Smooth muscle cell of the brain vasculature (primary cell): ENCODE results near the gene XAGE2.
"Not testable (repeated sequence)": the region's sequence is repeated elsewhere in the genome, so short reads cannot be mapped to it uniquely, and the experiment has no call there.

Experiments
- DNase-seq: peaks from one replicate; pipeline ENCODE4 v3.0.0-alpha.2; 2012; ENCODE audit warnings: low read depth, low spot score

The XAGE2 gene, protein sequence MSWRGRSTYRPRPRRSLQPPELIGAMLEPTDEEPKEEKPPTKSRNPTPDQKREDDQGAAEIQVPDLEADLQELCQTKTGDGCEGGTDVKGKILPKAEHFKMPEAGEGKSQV

DNA sequence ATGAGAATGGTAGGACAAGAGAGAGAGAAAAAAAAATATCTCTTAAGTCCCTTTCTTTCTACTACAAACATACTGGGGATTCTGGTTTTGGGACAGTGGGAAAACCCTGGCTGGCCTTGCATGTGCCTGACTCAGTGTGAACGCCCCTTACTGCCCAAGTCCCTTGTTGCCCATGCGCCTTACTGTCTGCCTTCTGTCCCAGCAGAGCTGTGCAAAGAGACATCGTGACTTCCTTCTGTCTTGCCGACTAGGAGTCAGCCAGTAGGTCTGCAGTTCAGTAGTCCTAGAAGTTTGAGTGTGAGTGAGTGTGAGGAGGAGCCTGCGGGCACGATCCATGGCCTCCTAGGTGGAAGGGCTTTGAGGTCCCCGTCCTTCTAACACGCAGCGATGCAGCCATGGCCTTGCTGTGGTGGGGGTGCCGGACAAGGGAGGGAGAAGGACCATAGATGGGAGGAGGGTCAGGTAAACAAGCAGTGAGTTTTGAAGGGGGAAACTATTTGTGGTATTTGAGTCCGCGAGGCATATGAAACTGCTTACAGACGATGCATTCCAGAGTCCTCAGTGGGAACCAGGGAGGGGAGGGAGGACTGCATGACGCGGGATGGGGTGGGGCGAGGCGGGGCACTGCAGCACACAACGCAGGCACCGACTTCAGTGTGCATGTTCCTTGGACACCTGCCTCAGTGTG is at the start of gene XAGE2:
Gene XAGE2, plus strand, starts transcription at position 654 of the 688 bp plus-strand sequence. CDS start 994 bp downstream, outside the sequence.
- no peak for DNase-seq

DNA sequence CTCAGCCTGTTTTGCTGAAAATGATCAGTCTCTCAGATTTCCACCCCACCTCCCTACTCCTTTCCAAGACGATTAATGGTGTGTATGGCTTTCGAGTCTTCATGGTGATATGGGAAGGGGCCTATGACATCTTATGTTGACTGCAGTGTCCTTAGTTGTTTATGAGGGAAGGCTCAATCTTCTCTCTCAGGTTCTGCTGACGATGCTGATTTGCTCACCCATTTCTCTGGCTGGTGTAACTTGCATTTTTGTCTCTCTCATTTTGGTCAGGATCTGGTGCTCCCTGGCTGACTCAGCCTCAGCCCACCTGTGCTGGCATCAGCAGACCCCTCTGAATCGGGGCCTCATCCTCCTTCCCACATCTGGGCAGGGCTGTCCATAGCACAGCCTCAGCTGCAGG is 31.4 kb upstream of the XAGE2 start:
- no peak for DNase-seq

DNA sequence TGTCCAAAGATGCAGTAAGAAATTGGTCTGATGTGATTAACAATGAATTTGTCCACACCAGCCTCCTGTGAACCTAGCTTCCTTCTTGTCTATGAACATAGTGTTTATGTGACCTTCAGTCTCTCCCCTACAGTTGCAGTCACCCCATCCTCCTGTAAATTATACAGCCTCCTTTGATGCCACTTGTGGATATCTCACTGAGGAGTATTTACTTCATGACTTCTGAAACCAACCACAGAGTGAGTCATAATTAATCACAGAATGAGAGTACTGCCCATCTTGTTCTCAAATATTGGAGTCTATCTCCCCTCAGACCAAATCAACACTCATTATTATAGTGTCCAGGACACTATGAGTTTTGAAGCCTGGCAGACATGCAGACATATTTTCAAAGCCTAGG is 27.3 kb upstream of the XAGE2 start:
- DNase-seq, result no peak

DNA sequence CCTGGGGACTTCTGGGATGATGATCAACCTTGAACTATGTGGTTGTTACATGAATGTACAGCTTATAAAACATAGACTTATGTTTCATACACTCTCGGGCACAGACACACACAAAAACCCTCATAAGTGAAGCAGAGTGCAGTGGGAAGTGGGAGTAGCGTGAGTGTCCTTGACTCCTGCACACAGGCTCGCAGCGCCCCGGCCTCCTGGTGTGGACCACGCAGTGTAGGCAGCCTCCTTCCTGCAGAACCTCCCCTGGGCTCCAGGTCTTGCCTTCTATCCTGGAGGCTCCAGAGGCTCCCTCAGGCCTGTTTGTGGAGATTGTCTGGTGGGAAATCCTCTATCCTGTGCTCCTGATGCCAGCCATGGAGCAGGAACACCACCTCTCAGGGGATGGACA is 25.7 kb upstream of the XAGE2 start:
- not testable (repeated sequence) for DNase-seq

DNA sequence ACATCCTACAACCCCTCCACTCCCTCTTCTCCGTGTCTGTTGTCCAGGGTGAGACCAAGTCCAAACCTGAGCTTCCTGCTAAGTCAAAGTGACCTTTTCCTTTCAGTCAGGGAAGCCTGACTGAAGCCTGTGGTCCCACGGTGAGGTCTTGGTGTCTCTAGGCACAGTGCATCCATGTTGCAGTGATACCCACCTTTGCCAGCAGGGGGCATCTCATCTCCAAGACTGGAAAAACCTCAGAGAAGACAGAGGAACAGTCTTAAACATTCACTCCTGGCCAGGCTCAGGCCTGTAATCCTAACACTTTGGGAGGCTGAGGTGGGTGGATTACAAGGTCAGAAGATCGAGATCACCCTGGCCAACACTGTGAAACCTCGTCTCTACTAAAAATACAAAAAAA is 23.4 kb upstream of the XAGE2 start:
- not testable (repeated sequence) for DNase-seq

DNA sequence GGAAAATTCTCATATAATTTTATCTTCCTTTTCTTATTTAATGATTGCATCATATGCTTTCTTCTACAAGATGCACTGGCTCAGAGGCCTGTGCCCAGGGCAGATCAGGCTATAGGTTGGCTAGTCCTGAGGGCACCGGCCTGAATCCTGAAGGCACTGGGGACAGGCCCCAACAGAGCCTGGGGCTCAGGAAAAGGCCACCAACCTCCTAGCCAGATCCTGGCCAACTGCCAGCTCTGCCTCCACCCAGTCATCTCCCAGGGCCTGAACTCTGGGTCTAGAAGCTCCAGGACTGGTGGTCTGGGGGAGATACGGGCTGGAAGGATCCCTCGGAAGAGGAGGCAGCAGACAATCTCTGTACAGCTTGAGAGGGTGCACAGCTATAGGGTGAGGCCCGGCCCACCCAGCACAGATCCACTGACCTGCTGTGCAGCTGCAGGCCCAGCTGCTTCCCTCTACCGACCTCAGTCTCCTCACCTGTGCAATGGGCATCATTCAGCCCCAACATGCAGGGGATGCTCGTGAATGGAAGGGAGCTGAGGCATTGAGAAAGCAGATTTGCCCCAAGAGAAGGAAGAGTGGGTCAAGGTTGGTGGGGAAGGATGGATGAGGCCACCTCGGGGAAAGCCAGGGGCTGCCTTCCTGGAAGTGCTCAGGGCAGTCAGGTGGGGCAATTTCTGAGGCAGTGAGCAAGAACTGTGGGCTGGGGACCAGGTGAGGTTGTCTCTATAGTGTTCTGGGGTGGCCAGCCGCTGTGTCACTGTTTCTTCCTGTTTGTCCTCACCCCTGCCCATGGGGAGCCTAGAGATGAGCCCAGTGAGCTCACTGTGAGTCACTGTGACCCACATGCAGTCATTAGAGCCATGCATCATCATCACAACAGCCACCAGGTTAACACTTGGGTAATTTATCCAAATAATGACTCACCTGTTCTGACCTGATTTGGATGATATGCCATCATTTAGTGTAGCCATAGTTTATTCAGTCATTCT is 22.4 kb upstream of the XAGE2 start:
- DNase-seq, result no peak

DNA sequence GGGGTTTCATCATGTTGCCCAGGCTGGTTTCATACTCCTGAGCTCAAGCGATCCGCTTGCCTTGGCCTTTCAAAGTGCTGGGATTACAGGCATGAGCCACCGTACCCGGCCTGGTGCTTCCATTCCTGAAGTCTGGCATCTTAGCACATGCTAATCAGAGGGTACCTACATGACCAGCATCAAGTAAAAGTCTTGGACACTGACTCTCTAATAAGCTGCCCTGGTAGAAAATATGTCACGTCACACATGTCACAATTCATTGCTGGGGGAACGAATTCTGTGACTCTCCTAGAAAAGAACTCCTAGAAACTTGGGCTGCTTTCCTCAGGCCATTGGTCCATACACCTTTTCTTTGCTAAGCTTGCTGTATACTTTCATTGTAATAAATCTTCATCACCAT is 19.1 kb upstream of the XAGE2 start:
- no peak for DNase-seq

DNA sequence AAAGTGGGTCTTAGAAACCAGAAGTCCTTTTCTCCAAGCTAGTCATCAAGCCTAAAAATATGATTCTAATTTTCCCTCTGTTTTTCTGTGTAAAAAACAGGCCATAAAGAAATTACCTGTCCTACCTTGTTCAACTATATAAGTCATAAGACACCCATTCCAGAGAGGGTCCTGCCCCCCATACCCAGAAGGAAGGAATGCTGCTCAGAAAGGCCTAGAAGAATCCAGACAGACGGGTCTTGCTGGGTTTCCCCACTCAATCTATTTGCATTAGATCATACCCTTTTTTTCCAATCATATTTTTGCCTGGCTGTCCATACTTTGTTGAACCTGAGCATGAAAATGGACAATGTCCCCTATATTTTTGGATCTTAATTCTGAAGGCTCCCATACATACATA is 16.3 kb upstream of the XAGE2 start:
- no peak for DNase-seq

DNA sequence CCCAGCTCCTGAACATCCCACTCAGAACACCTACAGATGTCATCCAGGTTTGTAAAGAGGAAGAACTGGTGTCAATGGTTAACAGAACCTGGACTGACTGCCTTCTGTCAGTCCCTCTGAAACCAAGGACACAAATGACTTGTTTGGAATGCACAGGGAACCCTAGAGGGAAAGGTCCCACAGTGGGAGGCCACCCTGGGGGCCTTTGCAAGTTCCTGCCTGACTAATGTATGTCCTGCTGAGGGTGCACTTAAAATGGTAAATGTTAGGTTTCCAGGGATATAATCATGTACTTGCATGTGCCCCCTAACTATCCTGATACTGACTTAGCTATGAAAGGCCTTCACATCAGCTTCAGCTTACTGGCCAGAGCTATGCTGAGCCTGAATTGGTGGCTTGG is 15.0 kb upstream of the XAGE2 start:
- DNase-seq, result no peak

DNA sequence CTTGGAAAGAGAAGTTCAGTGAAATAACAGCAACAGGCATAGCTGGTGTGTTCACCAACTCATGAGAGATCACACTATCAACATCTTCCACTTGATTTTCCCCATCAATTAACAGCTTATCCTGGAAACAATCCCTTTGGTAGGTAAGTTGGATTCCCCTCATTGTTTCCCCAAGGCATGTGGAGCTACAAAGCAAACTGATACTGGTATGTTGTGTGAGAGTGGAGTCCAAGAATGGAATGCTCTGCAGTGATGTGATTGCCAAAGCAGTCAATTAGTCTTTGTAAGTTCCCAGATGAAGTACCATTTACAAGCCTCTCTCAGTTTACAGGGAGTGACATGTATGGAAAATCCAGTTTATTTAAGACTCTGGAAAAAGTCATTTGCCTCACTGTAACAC is 13.7 kb upstream of the XAGE2 start:
- DNase-seq, result no peak

DNA sequence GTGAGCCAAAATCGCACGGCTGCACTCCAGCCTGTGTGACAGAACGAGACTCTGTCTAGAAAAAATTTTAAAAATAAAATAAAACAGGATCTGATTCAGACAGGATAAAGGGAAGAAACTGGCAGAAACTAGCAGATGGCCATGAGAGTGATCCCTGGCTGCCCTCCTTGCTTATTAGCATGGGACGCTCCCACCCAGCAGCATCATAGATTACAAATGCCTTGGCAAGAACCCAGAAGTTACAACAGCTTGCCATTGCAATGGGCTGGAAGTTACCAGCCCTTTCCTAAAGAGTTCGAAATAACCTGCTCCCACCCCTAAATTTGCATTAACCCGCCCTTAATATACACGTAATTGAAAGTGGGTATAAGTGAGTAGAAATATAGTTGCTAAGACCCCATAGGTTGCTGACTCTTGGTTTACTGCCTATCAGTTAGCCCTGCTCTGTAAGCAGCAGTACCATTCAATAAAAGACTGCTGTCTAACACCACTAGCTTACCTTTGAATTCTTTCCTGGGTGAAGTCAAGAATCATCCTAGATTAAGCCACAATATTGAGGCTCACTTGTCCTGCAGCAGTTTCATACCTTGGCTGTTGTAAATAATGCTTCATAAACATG is 9.1 kb upstream of the XAGE2 start:
- no peak for DNase-seq

DNA sequence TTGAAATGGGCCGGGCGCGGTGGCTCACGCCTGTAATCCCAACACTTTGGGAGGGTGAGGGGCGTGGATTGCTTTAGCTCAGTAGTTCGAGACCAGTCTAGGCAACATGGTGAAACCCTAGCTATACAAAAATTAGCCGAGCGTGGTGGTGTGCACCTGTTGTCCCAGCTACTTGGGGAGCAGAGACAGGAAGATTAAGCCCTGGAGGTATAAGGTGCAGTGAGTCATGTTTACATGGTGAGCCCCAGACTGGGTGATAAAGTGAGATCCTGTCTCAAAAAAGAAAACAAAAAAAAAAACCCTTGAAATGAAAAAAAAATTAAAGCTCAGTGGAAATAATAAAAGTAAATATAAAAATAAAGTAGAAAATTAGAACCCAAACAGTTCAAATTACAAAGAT is 6.9 kb upstream of the XAGE2 start:
- no peak for DNase-seq

DNA sequence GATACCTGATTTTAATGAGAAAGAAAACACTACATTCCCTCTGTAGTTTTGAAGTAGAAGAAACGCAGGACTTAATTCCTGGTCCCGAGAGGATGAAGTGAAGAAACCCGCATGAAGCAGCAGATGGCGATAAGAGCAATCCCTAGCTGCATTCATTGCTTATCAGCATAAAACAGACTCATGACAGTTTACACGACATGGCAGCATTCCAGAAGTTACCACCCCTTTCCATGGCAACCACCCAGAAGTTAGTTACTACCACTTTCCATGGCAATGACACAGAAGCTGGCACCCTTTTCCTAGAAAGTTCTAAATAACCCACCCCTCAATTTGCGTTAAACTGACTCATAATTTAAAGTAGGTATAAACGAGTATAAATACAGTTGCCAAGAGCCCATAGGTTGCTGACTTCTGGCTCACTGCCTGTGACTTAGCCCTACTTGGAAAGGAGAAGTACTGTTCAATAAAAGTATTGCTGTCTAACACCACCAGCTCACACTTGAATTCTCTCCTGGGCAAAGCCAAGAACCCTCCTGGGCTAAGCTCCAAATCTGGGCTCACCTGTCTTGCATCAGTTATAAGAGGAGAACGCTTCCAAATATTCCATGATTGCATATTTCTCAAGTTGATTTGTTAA is 5.5 kb upstream of the XAGE2 start:
- DNase-seq, result no peak

DNA sequence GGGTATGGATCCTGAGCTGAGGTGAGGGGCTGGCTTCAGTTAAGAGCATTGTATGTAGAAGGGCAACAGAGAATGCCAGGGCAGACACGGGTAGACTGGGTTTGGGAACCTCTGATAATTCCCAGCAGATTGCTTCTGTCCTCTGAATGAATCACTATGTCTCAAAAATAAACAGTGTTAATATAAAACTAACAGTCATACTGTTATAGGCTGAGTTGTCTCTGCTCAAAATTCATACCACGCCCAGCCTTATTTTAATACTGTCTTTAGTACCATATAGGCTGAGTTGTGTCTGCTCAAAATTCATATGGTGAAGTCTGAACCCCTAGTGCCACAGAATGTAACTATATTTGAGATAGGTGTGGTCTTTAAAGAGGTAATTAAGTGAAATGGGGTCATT is 10.0 kb downstream of the XAGE2 start:
- DNase-seq, result no peak

DNA sequence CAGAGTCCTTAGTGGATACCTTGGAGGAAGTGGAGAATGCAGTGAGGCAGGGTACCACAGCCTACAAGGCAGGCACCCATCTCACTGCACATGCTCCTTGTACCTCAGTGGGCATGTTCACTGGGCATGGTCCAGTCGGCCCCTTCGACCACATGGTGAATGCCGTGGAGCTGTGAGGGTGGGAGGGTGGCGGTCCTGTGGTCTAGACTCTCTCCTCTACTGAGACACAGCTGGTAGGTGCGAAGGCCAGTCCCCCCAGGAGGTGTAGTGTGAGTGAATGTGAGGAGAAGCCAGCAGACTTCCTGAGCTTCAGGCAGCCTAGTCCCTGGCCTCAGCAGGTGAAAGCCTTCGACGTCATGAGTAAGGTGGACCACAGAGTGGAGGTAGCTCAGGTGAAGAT is 12.2 kb downstream of the XAGE2 start:
- DNase-seq, result no peak

DNA sequence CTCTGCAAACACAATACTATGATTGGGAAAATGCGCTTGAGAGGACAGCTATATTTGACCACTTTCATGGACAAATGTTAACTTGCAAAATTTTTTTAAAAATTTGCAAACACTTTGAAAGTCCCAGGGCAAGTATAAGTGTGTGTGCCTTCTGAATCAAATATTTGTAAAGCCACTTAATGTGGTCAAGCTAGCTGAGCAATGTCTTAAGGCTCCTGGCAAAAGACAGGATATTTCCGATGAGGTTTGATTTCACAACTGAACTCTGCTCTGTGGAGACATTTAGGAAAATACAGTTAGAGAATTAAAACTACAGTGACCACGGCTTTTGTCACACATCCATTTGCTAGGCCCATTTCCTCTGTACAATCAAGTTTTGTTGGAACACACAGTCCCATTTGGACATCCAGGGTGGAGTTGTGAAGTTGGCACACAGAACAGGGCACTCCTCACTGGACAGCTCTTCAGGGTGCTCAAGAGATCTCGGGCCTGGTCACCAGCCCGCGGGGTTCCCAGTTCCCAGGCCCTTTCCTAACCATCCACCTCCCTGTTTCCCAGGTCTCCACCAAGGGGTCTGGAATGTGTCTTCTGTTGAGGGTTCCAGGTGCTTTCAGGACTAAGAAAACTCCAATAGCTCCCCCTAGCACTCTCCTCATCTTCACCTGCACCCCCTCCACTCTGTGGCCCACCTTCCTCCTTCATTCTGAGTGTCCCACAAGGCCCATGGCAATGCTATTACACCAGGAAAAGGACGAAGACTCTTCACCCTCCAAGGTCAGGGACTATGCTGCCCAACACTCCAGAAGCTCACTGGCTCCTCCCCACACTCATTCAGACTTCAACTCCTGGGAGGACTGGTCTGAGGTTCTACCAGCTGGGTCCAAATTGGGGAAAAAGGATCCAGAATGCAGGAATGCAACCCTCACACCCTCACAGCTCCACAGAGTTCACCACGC is 41.9 kb downstream of the XAGE2 start:
- no peak for DNase-seq

DNA sequence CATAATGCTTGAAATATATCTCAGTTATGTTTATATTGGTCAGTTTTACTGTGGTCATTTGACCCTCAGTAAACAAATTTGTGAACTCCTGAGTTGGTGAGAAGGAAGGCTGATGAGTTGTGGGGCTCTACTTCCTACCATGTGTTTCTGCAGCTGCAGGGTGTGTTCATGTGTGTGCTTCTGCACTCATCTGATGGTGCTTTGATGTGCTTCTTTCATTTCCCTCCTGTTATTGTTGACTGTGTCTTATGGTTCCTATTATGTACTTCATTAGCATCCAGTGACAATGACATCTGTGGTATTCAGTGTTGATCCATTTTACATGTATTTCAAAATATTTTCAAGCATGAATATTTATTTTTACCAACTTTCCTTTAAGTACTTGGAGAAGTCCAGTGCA is 46.5 kb downstream of the XAGE2 start:
- no peak for DNase-seq

DNA sequence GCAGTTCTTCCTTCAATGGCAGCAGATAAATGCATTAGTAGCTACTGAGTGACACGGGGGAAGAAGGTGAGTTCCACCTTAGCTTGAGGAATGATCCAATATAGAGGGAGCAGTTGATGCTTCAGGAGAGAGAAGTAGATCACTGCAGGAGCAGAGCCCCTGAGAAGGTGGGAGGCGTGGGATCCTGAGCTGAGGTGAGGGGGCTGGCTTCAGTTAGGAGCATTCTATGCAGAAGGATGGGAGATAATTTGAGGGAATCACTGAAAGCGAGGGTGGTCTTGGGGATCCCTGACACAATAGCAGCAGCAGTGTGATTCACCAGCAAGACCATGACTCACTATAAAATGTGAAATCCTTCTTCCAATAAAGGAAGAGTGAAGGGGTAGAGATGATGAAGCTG is 48.0 kb downstream of the XAGE2 start:
- no peak for DNase-seq

DNA sequence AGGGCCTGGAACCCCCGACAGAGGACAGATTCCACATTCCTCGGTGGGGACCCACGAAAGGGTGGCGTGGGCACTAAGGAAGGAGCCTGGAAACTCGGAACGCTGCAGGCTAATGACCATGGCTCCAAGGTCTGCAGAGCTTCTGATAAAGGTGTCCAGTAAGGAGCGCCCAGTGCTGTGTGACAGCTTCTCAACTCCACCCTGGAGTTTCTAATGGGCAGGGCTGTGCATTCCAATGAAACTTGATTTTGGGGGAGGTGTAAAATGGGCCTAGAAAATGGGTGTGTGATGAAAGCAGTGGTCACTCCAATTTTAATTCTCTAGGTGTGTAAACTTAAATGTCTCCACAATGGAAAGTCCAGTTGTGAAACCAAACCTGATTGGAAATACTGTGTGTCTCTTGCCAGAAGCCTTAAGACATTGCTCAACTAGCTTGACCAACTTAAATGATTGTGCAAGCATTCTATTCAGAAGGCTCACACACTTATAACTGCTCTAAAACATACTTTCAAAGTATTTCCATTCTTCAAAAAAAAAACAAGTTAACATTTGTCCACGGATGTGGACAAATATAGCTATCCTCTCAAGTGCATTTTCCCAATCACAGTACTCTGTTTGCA is 52.1 kb downstream of the XAGE2 start:
- no peak for DNase-seq

DNA sequence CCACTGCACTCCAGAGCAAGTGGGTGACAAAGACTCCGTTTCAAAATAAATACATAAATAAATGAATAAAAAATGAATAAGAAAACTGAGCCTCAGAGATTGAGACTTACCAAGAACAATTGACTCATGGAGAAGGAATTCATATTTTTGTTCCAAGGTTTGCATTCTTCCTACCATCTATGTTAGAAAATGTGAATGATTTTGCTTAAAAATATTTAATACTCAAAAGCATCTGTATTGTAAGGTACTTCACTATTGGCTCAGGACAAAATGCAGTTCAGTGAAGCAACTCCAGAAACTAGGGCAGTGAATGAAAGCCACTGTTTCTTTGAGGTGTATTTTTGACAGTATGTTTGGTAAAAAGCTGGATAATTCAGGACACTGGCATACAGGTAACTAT is 54.1 kb downstream of the XAGE2 start:
- no peak for DNase-seq
